HUES6 (cell line): ENCODE results near the gene C12orf56.

Experiments used
- H3K27ac ChIP-seq: 2 replicates; pipeline ENCODE4 v1.7.0; 2013; ENCODE audit warnings: low read depth, mild to moderate bottlenecking, low read length, inconsistent platforms
- H3K27me3 ChIP-seq: 2 replicates; pipeline ENCODE4 v1.6.1; 2013; ENCODE audit warnings: low read length; ENCODE audit not compliant: control insufficient read depth, insufficient read depth
- H3K36me3 ChIP-seq: 2 replicates; pipeline ENCODE4 v1.6.1; 2013; ENCODE audit warnings: low read length; ENCODE audit not compliant: control insufficient read depth, insufficient read depth
- H3K4me1 ChIP-seq: 2 replicates; pipeline ENCODE4 v1.6.1; 2013; ENCODE audit warnings: low read length; ENCODE audit not compliant: control insufficient read depth, insufficient read depth
- H3K4me3 ChIP-seq: 2 replicates; pipeline ENCODE4 v1.5.1; 2013; ENCODE audit warnings: low read depth, low read length
- H3K9ac ChIP-seq: one replicate; pipeline ENCODE4 v1.6.1; 2013; ENCODE audit warnings: mild to moderate bottlenecking, low read length
- H3K9me3 ChIP-seq: 2 replicates; pipeline ENCODE4 v1.6.1; 2013; ENCODE audit warnings: low read depth, low read length; ENCODE audit not compliant: control insufficient read depth, insufficient read depth

C12orf56 gene

DNA sequence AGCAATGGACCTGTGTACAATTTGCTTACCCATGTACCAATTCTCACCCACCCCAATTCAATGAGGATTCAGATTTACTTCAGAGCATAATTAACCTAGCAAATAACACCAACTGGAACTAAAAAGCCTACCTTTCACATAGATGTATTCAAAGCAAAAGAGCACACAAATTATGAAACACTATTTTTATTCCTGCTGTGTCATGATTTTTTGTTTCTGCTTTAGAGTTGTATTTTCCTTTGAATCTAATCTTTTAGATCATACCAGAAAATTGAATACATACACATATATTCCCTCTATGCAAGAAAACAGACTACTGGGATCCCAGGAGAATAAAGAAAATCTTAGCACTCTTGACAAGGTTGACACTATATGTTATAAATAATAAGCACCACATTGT is 174.3 kb downstream of the C12orf56 start:
- H3K9me3 ChIP-seq = no peaks in the 10 kb centered on the region
- no peak overlapping the region for H3K4me3 ChIP-seq
- H3K9ac ChIP-seq = no peak overlapping the region
- H3K27ac ChIP-seq = no peak overlapping the region
- peaks cover 22% of the 10 kb centered on the region for H3K4me1 ChIP-seq
- peaks cover 13% of the 10 kb centered on the region for H3K36me3 ChIP-seq
- no peaks in the 10 kb centered on the region for H3K27me3 ChIP-seq
